ENCODE data around the gene FXYD3.

GRCh38 chr19:35088131-35088913 lies 27.3 kb upstream of the FXYD3 start:
- TF ChIP-seq, protein P1, sequence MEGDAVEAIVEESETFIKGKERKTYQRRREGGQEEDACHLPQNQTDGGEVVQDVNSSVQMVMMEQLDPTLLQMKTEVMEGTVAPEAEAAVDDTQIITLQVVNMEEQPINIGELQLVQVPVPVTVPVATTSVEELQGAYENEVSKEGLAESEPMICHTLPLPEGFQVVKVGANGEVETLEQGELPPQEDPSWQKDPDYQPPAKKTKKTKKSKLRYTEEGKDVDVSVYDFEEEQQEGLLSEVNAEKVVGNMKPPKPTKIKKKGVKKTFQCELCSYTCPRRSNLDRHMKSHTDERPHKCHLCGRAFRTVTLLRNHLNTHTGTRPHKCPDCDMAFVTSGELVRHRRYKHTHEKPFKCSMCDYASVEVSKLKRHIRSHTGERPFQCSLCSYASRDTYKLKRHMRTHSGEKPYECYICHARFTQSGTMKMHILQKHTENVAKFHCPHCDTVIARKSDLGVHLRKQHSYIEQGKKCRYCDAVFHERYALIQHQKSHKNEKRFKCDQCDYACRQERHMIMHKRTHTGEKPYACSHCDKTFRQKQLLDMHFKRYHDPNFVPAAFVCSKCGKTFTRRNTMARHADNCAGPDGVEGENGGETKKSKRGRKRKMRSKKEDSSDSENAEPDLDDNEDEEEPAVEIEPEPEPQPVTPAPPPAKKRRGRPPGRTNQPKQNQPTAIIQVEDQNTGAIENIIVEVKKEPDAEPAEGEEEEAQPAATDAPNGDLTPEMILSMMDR (IDR thresholded peaks at IDR 0.05), result no peak
- no peak for TF ChIP-seq POLR2A (IDR thresholded peaks at IDR 0.05)
